Lower leg skin (tissue), 3 donors: ENCODE results near the gene SMIM8.

Source experiments
- CTCF ChIP-seq, 3 donors: fragments of 450-650 bp; IDR thresholded peaks; one replicate each; pipeline ENCODE4 v1.5.1; 2016; ENCODE audit warnings: antibody characterized with exemption in 3 of 3, mild to moderate bottlenecking in 3 of 3, moderate library complexity in 2 of 3
- POLR2A ChIP-seq, 2 donors: fragments of 450-650 bp; IDR thresholded peaks; one replicate each; pipeline ENCODE4 v1.6.1; 2016 to 2017; ENCODE audit warnings: antibody characterized with exemption in 2 of 2, mild to moderate bottlenecking in 1 of 2, moderate library complexity in 1 of 2

- TF ChIP-seq CTCF (IDR thresholded peaks at IDR 0.05) = no peak
- TF ChIP-seq POLR2A (IDR thresholded peaks at IDR 0.05) = no peak
These were observed 44.5 kb downstream of the SMIM8 start for GRCh38 chr6:87366899-87367298.
